Upper lobe of left lung (tissue), 4 donors: ENCODE data around the gene LRP8.

ENCODE experiments used
- CTCF ChIP-seq, 6 experiments: fragments of 450-650 bp in 4 of 6; fragments of 200-600 bp in 2 of 6; sonication (generic) in 2 of 6; IDR thresholded peaks; one replicate each; pipeline ENCODE4 v1.5.1; 2016 to 2019; ENCODE audit warnings: antibody characterized with exemption in 6 of 6
- EP300 ChIP-seq, 4 donors: sonication (generic); formaldehyde crosslinking; IDR thresholded peaks; one replicate each; pipeline ENCODE4 v1.5.1; 2017; ENCODE audit warnings: antibody characterized with exemption in 4 of 4, control low read depth in 2 of 4
- POLR2A ChIP-seq, 4 donors: fragments of 450-650 bp; IDR thresholded peaks; one replicate each; pipeline ENCODE4 v1.5.1; 2016 to 2017; ENCODE audit warnings: antibody characterized with exemption in 4 of 4, mild to moderate bottlenecking in 2 of 4
- POLR2AphosphoS5 ChIP-seq, 2 donors: sonication (generic); formaldehyde crosslinking; IDR thresholded peaks; one replicate each; pipeline ENCODE4 v1.5.1; 2017; ENCODE audit warnings: antibody characterized with exemption in 2 of 2

- TF ChIP-seq EP300 (IDR thresholded peaks at IDR 0.05) (no peak), POLR2AphosphoS5 (IDR thresholded peaks at IDR 0.05) (no peak), CTCF (IDR thresholded peaks at IDR 0.05) (no peak), POLR2A (IDR thresholded peaks at IDR 0.05) (no peak)
Observed at GRCh38 chr1:53332833-53333232, 5.0 kb upstream of the LRP8 start.
